Stimulated activated CD8-positive, alpha-beta memory T cell treated with anti-CD3 and anti-CD28 coated beads, Interleukin-12 subunit alpha, Interleukin-12 subunit beta, amount 100 ng/mL, for 24 hours (primary cell): ENCODE measurements around the gene ADAMTS9.

Experiments used
- DNase-seq: peaks from one replicate; pipeline ENCODE4 v3.0.0-alpha.2; 2020; ENCODE audit errors: extremely low read depth

ADAMTS9 gene

GRCh38 chr3:64685331-64685799 is 2.4 kb downstream of the ADAMTS9 start:
- DNase-seq = no peak

GRCh38 chr3:64684715-64685261 is 3.0 kb downstream of the ADAMTS9 start:
- DNase-seq = no peak

GRCh38 chr3:64681827-64682226 is 6.0 kb downstream of the ADAMTS9 start:
- DNase-seq = no peak

GRCh38 chr3:64681015-64681414 is 6.8 kb downstream of the ADAMTS9 start:
- no peak for DNase-seq

GRCh38 chr3:64680334-64680733 is 7.5 kb downstream of the ADAMTS9 start:
- DNase-seq = no peak

GRCh38 chr3:64677961-64678716 is 9.7 kb downstream of the ADAMTS9 start:
- no peak for DNase-seq

- no peak for DNase-seq
These were observed 11.0 kb downstream of the ADAMTS9 start for GRCh38 chr3:64676831-64677230.

GRCh38 chr3:64675687-64676247 is 12.0 kb downstream of the ADAMTS9 start:
- no peak for DNase-seq

- DNase-seq = no peak
These were observed 13.2 kb downstream of the ADAMTS9 start for GRCh38 chr3:64674591-64675076.

GRCh38 chr3:64673159-64673715 is 14.6 kb downstream of the ADAMTS9 start:
- no peak for DNase-seq

- DNase-seq = no peak
These were observed 19.0 kb downstream of the ADAMTS9 start for GRCh38 chr3:64668582-64669510.

- DNase-seq = no peak
These were observed 19.8 kb downstream of the ADAMTS9 start for GRCh38 chr3:64667887-64668581.

- DNase-seq = no peak
These were observed 20.7 kb downstream of the ADAMTS9 start for GRCh38 chr3:64667138-64667537.

- no peak for DNase-seq
These were observed 21.6 kb downstream of the ADAMTS9 start for GRCh38 chr3:64666171-64666588.

- no peak for DNase-seq
These were observed 23.4 kb downstream of the ADAMTS9 start for GRCh38 chr3:64664397-64664796.

- DNase-seq = no peak
These were observed 28.2 kb downstream of the ADAMTS9 start for GRCh38 chr3:64659617-64659978.

GRCh38 chr3:64658001-64658400 is 29.8 kb downstream of the ADAMTS9 start:
- no peak for DNase-seq

- no peak for DNase-seq
These were observed 31.3 kb downstream of the ADAMTS9 start for GRCh38 chr3:64656544-64656943.

- DNase-seq = no peak
These were observed 32.6 kb downstream of the ADAMTS9 start for GRCh38 chr3:64655160-64655559.

- no peak for DNase-seq
These were observed 33.8 kb downstream of the ADAMTS9 start for GRCh38 chr3:64654013-64654412.

- no peak for DNase-seq
These were observed 34.7 kb downstream of the ADAMTS9 start for GRCh38 chr3:64653101-64653500.
